SHP77 treated with DMSO at 0.1 percent for 48 hours (cell line): Measurements from ENCODE around the gene KAT2B.

ENCODE experiments used
- DNase-seq: peaks from one replicate; lab custom pipeline; 2025; lab: John Stamatoyannopoulos, UW

KAT2B gene

GRCh38 chr3:20096135-20096685 lies 56.0 kb downstream of the KAT2B start:
- no peak for DNase-seq

GRCh38 chr3:20097015-20097414 lies 56.8 kb downstream of the KAT2B start:
- DNase-seq, result no peak

GRCh38 chr3:20099060-20099459 lies 58.8 kb downstream of the KAT2B start:
- no peak for DNase-seq

- DNase-seq, result no peak
These were observed 59.9 kb downstream of the KAT2B start for GRCh38 chr3:20100151-20100550.

- no peak for DNase-seq
These were observed 60.8 kb downstream of the KAT2B start for GRCh38 chr3:20101041-20101440.

- no peak for DNase-seq
These were observed 63.5 kb downstream of the KAT2B start for GRCh38 chr3:20103731-20104130.

- DNase-seq, result no peak
These were observed 64.0 kb downstream of the KAT2B start for GRCh38 chr3:20104167-20104661.

GRCh38 chr3:20105513-20106280 lies 65.5 kb downstream of the KAT2B start:
- no peak for DNase-seq

GRCh38 chr3:20107722-20108121 lies 67.5 kb downstream of the KAT2B start:
- no peak for DNase-seq

- no peak for DNase-seq
These were observed 68.6 kb downstream of the KAT2B start for GRCh38 chr3:20108869-20109268.

- DNase-seq, result no peak
These were observed 70.6 kb downstream of the KAT2B start for GRCh38 chr3:20110826-20111225.

- DNase-seq, result no peak
These were observed 71.6 kb downstream of the KAT2B start for GRCh38 chr3:20111836-20112235.

- no peak for DNase-seq
These were observed 80.8 kb downstream of the KAT2B start for GRCh38 chr3:20121088-20121487.

GRCh38 chr3:20123131-20123652 lies 82.9 kb downstream of the KAT2B start:
- no peak for DNase-seq

- DNase-seq, result no peak
These were observed 85.0 kb downstream of the KAT2B start for GRCh38 chr3:20125289-20125688.

GRCh38 chr3:20125897-20126296 lies 85.7 kb downstream of the KAT2B start:
- DNase-seq, result no peak

GRCh38 chr3:20128358-20128757 lies 88.1 kb downstream of the KAT2B start:
- no peak for DNase-seq

GRCh38 chr3:20130106-20130505 lies 89.9 kb downstream of the KAT2B start:
- DNase-seq, result no peak

GRCh38 chr3:20136231-20136630 lies 96.0 kb downstream of the KAT2B start:
- DNase-seq, result no peak

GRCh38 chr3:20137647-20138046 lies 97.4 kb downstream of the KAT2B start:
- no peak for DNase-seq

GRCh38 chr3:20140881-20141280 lies 100.6 kb downstream of the KAT2B start:
- no peak for DNase-seq

GRCh38 chr3:20141316-20141715 lies 101.1 kb downstream of the KAT2B start:
- no peak for DNase-seq

- DNase-seq, result no peak
These were observed 101.6 kb downstream of the KAT2B start for GRCh38 chr3:20141851-20142250.

- DNase-seq, result no peak
These were observed 102.3 kb downstream of the KAT2B start for GRCh38 chr3:20142517-20142916.
